Measurements from ENCODE around the gene IVD.
A peak's percentile ranks its signal among the peaks of the same experiment; 100 is the strongest.

IVD gene

GRCh38 chr15:40405501-40406381 is at the start of gene IVD:
IVD (plus strand) TSS chr15:40405795; CDS start chr15:40405828, 33 bp downstream.
- DNase-seq: peak; percentile 79

- DNase-seq: no peak
Measured at GRCh38 chr15:40355976-40356585, 49.5 kb upstream of the IVD start.

DNA sequence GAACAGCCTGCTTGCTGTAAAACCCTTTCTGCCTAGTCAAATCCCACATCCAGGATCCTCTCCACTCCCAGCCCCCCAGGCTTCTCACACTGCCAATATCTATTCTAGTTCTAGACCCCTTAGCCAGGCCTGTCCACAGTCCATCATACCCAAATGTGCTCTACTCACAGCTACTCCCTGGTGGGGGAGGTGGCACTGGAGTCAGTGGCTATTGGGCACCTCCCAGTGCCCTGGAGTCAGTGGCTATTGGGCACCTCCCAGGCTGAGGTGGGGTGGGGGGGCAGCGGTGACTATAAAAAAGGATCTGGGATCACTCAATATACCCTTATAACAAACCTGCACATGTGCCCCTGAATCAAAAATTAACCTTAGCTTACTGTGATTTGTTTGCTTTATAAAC is 48.3 kb upstream of the IVD start:
- no peak for DNase-seq

GRCh38 chr15:40357723-40358470 is 47.7 kb upstream of the IVD start, which contains the start of gene DISP2:
DISP2 (plus strand) TSS chr15:40358219; CDS start chr15:40358322, 103 bp downstream.
- DNase-seq: no peak

DNA sequence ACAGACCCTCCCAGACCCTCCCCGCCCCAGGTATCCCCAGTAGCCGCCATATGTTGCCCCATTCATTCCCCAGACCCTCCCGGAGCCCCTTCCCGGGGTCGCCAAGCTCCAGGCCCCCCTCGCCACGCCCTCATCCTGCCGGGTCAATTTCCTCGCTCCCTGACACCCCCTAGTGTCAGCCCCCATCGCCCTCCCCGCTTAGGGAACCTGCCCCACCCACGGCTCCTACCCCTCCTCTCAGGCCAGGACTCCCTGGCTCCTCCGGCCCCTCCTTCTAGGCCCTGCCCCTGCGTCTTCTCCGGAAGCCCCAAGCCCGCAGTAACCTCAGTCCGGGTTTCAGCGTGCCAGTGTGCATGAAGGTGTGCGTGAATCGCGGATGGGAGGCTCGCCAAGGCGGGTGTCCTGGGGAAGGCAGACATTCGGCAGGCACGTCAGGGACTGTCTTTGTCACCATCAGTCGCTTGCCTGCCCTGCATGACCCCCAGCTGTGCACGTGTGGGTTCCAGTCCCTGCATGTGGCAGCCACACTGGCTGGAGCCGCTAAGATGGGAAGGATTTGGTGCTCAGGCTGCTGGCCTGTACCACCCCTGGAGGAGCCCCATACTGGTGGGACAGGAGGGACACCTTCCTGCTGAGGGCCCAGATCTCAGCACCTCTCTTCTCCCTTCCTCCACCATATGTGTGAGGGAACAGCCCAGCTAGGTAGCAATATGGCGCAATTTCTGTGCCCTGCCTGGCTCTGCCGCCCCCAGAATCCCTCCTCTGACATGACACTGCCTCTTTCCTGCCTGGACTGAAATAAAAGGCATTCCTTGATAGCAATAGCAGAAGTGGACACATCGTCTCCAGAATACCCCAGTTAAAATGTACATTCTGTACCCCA is 46.9 kb upstream of the IVD start:
- DNase-seq: no peak

- DNase-seq: no peak
Measured at GRCh38 chr15:40360015-40360414, 45.6 kb upstream of the IVD start.

- DNase-seq: no peak
Measured at GRCh38 chr15:40361640-40362039, 44.0 kb upstream of the IVD start.

DNA sequence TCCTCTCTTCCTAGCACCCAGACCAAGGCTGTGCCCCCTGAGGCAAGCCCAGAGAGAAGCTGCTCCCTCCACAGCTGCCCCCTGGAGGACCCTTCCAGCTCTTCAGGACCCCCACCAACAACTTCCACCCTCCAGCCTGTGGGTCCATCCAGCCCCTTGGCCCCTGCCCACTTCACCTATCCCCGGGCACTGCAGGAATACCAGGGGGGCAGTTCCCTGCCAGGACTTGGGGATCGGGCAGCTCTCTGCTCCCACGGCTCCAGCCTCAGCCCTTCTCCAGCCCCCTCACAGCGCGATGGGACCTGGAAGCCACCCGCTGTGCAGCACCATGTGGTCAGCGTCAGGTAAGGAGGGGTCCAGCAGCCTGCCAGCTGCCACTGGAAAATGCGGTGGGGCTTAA is 42.0 kb upstream of the IVD start:
- DNase-seq: no peak

DNA sequence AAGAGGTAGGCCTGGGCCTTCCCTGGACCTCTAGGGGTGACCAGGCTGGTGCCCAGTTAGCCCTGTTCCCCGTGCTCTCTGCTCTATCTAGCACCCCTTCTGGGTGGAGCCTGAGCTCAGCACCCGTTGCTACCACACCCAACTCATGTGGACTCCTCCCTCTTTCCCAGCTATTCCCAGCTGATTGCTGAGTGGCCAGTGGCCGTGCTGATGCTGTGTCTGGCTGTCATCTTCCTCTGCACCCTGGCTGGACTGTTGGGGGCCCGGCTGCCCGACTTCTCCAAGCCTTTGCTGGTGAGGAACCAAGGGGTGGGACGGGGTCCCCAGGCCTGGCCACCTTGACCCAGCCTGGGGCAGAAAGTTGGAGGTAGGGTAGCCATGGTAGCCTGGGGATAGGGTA is 41.3 kb upstream of the IVD start:
- DNase-seq: no peak

- no peak for DNase-seq
Measured at GRCh38 chr15:40365016-40365415, 40.6 kb upstream of the IVD start.

DNA sequence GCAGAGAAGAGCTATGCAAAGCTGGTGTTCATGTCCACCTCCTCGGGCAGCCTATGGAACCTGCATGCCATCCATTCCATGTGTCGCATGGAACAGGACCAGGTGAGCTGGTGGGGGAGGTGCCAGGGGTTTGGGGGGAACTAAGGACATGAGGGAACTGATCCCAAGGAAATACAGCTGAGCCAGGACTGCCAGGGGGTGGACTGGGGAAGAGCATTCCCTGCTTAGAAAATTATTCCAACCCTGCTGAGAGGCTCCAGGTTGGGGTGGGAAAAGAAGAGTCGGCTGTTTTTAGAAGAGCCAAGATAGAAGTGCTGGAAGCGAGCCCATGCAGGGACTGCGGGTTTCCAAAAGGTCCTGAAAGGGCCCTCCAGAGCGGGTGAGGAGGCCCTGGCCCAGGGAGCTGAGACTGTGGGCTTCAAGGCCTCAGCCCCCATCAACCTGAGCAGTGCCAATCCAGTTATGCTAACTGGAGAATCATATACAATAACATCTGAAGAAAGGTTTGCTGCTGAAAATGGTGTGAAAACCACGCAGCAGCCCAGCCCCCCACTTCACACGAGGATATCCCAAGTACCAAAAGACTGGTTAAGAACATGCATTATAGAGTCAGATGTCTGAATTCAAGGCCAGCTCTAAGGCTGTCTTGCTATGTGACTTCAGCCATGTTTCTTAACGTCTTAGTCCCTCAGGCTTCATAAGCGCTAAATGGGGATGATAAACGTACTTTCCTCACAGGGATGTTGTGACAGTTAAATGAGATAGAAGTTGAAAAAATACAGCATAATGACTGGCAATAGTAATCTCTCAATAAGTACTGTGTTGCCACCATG is 39.8 kb upstream of the IVD start:
- no peak for DNase-seq

GRCh38 chr15:40366457-40367370 is 38.9 kb upstream of the IVD start:
- DNase-seq: no peak

DNA sequence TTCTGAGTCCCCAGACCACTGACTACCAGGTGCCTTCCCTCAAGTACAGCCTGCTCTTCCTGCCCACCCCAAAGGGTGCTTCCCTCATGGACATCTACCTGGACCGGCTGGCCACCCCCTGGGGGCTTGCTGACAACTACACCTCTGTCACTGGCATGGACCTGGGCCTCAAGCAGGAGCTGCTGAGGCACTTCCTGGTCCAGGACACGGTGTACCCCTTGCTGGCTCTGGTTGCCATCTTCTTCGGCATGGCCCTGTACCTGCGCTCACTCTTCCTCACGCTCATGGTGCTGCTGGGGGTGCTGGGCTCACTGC is 38.3 kb upstream of the IVD start:
- DNase-seq: no peak

- peak; percentile 50 for DNase-seq
Measured at GRCh38 chr15:40367686-40368611, 37.6 kb upstream of the IVD start.

GRCh38 chr15:40368719-40369473 is 36.7 kb upstream of the IVD start:
- no peak for DNase-seq

GRCh38 chr15:40369474-40369869 is 36.1 kb upstream of the IVD start:
- no peak for DNase-seq

DNA sequence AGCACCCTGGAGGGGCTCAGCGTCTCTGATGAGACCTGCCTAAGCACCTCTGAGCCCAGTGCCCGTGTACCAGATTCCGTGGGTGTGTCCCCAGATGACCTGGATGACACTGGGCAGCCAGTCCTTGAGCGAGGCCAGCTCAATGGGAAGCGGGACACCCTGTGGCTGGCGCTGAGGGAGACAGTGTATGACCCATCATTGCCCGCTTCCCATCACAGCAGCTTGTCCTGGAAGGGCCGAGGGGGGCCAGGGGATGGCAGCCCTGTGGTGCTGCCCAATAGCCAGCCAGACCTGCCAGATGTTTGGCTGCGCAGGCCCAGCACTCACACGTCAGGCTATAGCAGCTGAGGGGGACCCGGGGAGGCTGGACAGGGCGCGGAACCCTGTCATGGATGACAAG is 35.6 kb upstream of the IVD start:
- no peak for DNase-seq

DNA sequence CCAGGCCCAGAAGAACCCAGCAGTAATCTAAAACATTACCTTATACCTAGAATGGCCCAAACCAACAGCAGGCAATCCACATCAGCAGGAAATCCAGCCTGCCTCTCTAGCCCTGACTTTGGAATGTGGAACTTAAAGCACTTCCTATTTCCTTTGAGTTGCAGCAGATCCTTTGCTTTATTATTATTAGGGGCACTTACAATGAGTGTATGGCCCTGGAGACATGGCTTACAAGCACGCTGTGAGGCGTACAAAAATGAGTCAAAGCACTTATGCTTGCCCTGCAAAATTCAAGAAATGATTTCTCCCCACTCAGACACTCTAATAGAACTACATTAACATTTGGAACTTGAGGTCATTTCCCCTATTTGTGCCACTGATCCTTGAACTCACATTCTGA is 32.6 kb upstream of the IVD start:
- no peak for DNase-seq

GRCh38 chr15:40377606-40378005 is 28.0 kb upstream of the IVD start:
- no peak for DNase-seq

Measured in SIG-M5 (cell line).